ENCODE measurements around the gene TBC1D22A.

Gene TBC1D22A

GRCh38 chr22:47201996-47202818 lies 439.8 kb downstream of the TBC1D22A start:
- DNase-seq (no peak), ATAC-seq (no peak)

- DNase-seq (no peak), ATAC-seq (no peak)
Measured at GRCh38 chr22:47202819-47203553, 440.5 kb downstream of the TBC1D22A start.

DNA sequence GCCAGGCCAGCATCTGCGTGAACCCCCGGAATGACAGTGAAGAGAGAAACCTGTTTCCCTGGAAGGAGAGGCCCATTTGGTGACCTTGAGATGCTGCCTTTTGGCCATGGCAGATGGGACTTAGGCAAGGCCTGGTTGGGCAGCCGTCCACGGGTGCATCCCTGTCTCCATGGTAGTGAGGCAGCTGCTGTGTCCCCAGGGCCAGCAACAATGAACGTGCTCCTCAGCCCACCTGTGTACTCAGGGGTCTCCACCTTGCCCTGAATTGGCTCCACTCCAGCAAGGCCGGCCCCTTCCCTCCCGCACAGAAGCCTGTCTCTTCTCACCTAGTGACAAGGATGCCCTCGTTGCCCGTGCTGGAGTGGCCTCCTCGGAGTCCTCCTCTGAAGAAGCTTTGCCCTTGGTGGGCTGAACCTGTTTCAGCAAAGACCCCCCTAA lies 441.1 kb downstream of the TBC1D22A start:
- DNase-seq (no peak), ATAC-seq (no peak)

GRCh38 chr22:47204002-47204979 lies 441.8 kb downstream of the TBC1D22A start:
- DNase-seq: no peak

DNA sequence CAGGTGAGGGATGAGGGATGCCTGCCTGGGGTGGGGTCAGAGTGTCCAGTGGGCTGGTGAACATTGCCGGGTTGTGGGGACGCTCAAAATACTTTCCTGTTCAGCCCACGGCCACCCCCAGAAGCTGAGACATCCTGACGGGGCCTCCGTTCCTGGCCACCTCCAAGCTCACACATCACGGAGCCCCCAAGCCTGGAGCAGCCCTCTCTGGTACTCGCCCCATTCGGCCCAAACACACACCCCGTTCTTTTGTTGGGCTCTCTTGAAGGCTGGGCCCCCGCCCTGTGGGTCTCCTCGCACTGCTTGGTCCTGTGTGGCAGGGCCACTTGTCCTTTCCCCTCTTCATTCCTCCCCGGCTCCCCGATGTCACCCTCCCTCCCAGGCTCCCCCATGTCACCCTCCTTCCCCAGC lies 442.6 kb downstream of the TBC1D22A start:
- no peak for ATAC-seq
- no peak for DNase-seq

More at GRCh38 chr22:47204002-47204979, 441.8 kb downstream of the TBC1D22A start:
- ATAC-seq: no peak

DNA sequence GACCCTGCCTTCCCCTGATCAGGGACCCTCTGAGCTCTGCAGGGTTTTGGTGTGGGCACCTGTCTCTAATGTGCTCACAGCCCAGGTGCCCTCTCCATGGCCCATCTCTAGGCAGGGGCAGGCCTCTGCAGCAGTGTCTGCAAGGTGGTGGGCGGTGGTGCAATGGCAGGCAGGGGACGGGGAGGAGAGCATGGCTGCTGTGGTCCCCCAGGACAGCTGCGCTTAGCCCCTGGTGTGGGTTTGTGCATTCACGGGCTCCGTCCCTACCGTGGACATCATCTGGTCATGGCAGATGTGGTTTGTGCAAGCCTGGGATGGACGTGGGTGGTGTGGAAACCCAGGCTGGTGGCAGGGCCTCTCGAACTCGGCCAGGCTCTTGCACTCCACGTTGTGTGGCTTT lies 443.1 kb downstream of the TBC1D22A start:
- DNase-seq (no peak), ATAC-seq (no peak)

DNA sequence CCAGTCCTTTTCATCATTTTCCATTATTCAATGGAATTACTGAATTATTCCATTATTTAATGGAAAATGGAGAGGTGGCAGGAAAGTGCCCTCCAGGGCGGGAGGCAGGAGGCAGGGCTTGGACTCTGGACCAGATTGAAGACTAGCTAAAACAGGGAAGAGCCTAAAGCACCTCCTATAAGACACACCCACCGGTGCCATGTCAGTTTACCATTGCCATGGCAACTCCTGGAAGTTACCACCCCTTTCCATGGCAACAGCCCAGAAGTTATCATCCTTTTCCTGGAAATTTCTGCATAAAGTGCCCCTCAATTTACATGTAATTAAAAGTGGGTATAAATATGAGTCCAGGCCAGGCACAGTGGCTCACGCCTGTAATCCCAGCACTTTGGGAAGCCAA lies 443.7 kb downstream of the TBC1D22A start:
- DNase-seq (no peak), ATAC-seq (no peak)

- DNase-seq (no peak), ATAC-seq (no peak)
Measured at GRCh38 chr22:47206666-47207218, 444.3 kb downstream of the TBC1D22A start.

DNA sequence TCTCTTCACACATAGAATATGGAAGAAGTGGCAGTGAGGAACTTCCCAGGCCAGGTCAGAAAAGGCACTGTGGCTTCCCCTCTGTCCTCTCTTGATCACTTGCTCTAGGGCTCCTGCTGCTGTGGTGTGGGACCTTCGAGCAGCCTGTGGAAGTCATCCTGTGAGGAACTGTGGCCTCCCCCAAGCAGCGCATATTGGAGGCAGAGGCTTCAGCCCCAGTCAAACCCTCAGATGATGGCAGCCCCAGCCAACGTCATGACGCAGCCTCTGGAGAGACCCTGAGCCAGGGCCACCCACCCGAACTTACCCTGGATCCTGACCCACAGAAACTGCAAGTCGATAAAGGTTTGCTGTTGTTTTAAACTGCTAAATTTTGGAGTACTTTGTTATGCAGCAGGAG lies 444.9 kb downstream of the TBC1D22A start:
- ATAC-seq (no peak), DNase-seq (no peak)

GRCh38 chr22:47207846-47208554 lies 445.6 kb downstream of the TBC1D22A start:
- ATAC-seq (no peak), DNase-seq (no peak)

- ATAC-seq (no peak), DNase-seq (no peak)
Measured at GRCh38 chr22:47208630-47209029, 446.2 kb downstream of the TBC1D22A start.

- no peak for ATAC-seq
- no peak for DNase-seq
Measured at GRCh38 chr22:47209040-47209514, 446.6 kb downstream of the TBC1D22A start.

DNA sequence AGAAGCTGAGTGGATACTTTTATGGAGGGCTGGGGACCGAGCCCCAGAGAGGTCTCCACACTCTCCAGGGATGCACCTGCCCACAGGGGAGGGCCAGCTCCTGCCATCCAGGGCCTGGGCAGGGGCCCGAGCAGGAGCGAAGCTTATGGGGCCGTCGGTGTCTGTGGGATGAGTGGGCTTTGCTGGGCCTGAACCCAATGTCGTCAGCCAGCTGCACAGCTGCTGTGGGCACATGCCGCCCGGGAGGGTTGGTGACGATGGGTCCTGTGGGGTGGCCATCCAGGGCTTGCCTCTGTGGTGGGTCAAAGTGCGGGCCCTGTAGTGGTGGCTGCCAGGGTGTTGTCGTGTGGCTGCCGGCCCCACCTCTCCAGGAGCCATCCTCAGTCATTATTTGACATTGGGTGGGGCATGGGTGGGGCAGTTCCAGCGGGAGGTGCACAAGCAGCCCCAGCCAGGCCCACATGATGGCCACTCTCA lies 447.1 kb downstream of the TBC1D22A start:
- no peak for ATAC-seq
- DNase-seq: no peak

- ATAC-seq (no peak), DNase-seq (no peak)
Measured at GRCh38 chr22:47210112-47210657, 447.7 kb downstream of the TBC1D22A start.

DNA sequence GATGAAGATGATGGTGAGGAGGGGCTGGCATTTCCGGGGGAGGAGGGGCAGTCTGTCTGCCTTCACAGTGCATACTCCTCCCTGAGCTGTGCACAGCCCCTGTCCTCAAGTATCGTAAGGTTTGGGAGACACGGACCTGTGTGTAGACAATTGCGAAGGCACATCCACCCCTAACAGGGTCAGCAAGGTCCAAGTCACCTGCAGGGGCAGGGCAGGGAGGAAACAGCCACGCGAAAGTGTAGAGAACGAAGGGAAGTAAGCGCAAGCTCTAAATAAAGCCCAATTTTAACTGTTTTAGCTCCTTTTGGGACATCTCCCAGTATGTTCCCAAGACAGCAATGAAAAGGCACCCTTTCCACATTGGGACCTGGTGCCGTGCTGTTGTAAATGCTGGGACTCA lies 448.2 kb downstream of the TBC1D22A start:
- ATAC-seq (no peak), DNase-seq (no peak)

DNA sequence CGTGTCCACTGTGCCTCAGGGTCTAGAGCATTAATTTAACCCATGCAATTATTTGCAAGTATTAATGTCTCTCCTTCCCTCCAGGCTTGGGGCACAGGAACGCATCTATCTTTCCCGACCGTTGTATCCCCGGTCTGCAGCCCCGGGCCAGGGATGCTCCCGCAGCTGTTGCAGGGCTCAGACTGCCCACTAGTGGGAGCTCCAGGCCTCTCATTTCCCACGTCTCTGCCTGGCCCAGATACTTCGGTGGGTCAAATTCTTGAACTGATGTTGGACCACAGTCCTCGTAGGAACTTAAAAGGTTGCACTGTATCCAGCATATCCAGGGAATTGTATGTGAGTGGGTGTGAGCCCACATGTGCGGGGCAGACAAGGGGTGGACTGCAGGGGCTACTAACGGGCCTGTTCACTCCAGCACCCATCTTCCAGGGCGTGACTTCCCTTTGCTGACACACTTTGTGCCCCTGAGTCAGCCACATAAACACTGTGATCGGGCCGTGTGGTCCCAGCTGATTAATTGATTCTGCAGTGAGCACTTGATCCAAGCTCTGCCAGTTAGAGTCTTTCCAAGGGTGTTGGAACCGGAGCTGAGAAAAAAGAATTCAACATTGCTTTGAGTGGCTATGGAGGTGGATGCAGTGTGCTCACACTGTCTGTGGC lies 451.3 kb downstream of the TBC1D22A start:
- ATAC-seq (peak; percentile 65), DNase-seq (peak; percentile 66)

GRCh38 chr22:47215851-47216250 lies 453.4 kb downstream of the TBC1D22A start:
- no peak for ATAC-seq
- no peak for DNase-seq

GRCh38 chr22:47218671-47219070 lies 456.2 kb downstream of the TBC1D22A start:
- no peak for DNase-seq

DNA sequence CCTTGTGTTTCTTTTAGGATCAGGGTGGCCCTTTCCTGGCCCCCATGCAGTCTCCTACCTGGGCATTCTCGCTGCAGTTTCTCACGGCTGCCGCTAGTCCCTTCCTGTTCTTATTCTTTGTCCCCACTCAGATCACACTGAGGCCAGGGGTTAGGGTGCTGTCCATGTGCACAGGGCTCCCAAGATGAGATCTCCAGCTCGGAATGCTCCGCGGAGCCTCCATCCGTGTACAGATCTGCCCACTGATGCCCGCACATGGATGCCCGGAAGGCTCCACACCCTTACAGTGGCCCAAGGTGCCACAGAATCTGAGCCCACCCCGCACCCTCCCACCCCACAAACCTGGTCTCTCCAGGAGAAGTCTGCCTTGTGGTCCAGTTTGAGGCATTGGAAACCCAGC lies 457.3 kb downstream of the TBC1D22A start:
- ATAC-seq (no peak), DNase-seq (no peak)

More at GRCh38 chr22:47218671-47219070, 456.2 kb downstream of the TBC1D22A start:
- no peak for ATAC-seq

DNA sequence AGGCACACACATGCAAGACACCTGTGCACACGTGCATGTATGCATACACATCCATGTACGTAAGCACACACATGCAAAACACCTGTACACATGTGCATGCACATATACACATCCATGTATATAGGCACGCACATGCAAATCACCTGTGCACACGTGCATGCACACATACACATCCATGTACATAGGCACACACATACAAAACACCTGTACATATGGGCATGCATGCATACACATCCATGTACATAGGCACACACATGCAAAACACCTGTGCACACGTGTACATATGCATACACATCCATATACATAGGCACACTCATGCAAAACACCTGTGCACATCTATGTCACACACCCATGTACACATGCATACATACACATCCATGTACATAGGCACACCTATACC lies 458.3 kb downstream of the TBC1D22A start:
- no peak for ATAC-seq
- no peak for DNase-seq
